RPMI8226 (cell line): Measurements from ENCODE around the gene PLCB3.

ENCODE experiments used
- DNase-seq: peaks from one replicate; pipeline ENCODE4 v3.0.0-alpha.2; 2015

PLCB3 gene

DNA sequence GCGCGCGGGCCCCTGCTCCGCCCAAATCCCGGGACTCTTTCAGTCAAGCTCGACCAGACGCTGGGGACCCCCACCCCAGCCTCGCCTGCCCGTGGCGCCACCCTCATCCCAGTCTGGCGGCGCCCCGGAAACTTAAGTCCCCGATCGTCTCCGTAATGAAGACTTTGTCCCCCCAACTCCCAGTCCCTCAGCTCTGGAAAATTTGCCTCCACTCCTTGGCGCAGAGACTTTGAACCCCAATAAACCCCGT lies 348 bp downstream of the PLCB3 start:
- no peak for DNase-seq

DNA sequence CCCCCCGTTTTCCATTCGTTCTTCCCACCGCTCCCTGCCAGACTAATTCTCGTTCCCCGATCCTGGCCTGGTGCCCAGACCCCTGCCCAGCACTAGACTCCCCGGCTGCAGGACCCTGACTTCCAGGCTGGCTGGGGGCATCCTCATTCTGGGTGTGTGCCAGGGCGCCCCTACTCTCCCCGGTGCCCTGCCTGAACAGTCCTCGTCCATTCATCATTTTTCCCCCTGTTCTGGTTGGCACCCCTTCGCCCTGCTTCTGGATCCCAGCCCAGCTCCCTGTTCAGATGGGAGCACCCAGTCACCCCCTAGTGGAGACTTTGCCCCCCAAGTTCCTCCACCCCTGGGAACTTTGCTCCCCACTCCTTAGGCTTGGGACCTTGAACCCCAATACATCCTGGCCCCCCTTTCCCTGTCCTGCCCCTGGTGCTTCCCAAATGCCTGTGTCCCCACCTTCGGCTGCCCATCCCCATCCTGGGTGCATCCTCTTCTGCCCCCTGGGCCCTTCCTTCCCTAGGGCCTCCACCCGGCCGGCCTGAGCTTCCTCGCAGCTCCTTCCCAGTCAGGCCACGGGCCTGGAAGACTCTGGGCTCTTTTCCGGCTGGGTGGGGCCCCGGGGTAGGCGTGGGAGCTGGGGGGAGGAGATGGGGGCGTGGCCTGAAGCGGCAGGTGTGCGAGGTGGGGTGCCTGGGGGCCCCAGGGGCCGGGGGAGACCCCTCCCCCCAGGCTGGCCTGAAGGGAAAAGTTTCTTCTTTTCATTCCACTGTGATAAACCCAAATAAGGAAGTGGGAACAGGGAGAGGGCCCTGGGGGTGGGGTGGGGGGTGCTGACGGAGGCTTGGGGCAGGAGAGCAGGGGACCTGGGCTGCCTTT lies 908 bp downstream of the PLCB3 start:
- peak; percentile 47 for DNase-seq

DNA sequence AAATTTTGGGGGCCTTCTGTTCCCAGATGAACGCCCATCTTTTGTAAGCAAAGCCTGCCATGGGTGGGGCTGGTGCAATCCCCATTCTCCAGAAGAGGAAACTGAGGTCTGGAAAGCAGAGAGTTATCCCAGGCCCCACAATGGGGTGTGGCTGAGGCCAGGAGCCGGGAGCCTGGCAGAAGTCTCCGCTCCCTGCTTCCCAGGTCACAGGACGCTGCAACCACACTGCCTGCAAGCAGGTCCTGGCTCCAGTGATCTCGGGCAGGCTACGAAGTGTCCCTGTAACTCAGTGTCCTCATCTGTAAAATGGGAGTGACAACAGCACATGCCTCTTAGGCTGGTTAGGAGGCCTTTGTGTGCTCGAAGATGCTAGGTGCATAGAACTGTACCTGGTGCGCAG lies 1.7 kb downstream of the PLCB3 start:
- peak; percentile 2 for DNase-seq

DNA sequence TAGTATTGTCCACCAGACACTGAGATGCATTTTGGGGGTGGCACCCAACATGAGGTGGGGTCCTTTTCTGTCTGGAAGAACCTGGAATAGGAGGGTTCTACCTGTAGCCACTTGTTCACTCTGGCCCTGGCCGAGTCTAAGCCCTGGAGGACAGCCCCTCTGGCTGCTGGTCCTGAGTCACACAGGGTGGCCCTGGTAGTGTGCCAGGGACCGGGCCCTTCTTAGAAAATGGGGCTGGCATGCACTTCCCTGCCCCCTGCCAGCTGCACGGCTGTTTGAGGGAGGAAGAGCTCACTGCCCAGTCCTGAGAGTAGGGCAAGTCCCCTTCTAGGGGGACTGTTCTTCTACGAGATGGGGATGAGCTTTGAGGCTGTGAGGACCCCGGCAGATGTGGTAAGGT lies 2.2 kb downstream of the PLCB3 start:
- DNase-seq: peak; percentile 2

DNA sequence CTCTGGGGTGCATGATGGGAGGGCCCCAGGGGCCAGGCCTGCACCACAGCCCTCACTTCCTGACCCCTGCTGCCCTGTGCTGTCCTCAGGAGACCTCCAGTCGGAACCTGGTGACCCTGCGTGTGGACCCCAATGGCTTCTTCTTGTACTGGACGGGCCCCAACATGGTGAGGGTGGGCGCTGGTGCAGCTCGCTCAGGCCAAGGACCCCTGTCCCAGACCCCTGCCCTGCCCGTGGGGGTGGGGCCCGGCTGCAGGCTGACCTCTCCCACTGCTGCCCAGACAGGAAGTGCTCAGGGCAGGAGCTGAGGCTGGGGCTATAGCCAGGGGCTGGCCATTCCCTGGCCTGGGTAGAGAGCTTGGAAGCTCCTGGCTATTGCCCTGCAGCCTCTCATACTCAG lies 3.0 kb downstream of the PLCB3 start:
- DNase-seq: no peak

DNA sequence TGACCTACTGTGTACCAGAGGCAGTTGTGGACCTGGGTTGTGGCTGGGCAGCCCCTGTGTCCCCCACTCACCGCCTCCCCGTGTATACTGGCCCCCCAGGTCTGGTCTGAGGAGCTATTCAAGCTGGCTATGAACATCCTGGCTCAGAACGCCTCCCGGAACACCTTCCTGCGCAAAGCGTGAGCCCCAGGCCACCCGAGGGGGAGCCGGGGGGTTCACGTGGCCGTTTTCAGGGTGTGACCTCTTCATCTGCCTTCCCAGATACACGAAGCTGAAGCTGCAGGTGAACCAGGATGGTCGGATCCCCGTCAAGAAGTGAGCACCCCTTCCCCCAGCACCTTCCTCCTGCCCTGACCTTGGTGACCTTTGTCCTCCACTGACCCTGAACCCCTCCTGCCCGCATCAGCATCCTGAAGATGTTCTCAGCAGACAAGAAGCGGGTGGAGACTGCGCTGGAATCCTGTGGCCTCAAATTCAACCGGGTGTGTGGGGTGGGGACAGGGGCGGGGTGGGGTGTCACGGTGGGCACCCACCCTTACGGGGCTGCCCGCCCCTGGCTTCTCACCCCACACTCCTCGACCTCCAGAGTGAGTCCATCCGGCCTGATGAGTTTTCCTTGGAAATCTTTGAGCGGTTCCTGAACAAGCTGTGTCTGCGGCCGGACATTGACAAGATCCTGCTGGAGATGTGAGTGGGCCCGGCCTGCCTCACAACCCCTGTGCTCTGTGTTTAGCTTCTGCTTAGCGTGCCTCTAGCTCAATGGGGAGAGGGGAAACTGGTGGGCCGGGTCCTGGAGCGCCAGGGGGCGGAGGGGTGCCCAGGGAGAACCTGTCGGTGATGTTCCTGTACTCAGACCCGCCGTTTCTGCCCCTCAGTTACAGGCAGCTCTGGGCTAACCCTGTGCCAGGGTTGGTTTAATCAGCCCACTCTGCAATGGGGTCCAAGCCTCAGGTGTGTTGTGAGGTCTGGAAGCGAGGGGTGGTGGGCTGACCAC lies 4.1 kb downstream of the PLCB3 start:
- DNase-seq: no peak

DNA sequence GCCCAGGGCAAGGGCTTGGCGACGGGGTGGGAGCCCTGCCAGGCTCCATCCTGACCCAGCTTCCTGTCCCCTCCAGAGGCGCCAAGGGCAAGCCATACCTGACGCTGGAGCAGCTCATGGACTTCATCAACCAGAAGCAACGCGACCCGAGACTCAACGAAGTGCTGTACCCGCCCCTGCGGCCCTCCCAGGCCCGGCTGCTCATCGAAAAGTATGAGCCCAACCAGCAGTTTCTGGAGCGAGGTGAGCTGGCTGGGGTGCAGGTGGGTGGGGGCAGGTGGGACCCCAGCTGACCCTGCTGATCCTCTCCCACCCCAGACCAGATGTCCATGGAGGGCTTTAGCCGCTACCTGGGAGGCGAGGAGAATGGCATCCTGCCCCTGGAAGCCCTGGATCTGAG lies 5.0 kb downstream of the PLCB3 start:
- peak; percentile 3 for DNase-seq

DNA sequence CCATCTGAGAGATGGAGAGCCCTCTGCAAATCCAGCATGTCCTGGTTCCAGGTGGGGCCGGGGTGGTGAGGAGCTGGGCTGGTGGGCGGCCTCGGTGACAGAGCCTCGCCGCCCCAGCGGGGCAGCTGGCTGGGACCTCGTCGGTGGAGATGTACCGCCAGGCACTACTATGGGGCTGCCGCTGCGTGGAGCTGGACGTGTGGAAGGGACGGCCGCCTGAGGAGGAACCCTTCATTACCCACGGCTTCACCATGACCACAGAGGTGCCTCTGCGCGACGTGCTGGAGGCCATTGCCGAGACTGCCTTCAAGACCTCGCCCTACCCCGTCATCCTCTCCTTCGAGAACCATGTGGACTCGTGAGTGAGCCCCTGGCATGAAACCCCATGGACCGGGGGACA lies 7.0 kb downstream of the PLCB3 start:
- DNase-seq: no peak

DNA sequence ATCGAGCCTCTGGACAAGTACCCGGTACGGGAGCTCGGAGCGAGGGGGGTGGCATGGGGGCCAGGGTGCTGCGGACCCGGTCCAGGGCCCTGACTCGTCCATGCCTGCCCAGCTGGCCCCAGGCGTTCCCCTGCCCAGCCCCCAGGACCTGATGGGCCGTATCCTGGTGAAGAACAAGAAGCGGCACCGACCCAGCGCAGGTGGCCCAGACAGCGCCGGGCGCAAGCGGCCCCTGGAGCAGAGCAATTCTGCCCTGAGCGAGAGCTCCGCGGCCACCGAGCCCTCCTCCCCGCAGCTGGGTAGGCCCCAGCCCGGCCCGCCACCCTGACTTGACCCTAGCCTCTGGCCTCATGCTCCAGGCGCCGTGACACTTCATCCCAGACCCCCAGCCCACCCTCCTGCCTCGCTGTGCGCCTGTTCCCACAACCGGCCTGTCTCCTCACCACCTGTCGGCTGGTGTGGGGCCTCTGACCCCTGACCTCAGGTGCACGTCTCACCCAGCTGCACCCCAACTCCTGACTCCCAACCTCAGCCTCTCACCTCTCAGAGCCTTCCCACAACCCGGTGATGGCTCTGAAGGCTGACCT lies 7.7 kb downstream of the PLCB3 start:
- DNase-seq: no peak

DNA sequence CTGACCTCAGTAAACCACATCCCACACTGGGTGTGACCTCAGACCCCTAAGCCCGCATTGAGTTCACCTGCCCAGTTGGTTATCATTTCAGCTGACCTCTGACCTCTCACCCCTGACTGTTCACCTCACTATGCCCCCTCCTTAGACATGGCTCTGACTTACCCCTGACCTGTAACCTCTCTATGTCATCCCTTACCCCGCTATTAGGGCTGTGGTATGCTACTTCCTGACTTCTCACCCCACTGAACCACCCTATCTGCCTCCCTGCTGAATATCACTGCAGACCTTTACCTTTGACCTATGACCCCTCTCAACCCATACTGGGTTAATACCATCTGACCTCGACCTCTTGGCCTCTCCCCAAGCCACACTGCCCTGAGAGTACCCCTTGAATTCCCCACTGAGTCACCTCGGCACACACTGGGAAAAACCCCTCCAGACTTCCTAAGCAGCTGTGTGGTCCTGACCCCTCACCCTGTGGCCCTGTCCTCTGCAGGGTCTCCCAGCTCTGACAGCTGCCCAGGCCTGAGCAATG lies 8.3 kb downstream of the PLCB3 start:
- no peak for DNase-seq

DNA sequence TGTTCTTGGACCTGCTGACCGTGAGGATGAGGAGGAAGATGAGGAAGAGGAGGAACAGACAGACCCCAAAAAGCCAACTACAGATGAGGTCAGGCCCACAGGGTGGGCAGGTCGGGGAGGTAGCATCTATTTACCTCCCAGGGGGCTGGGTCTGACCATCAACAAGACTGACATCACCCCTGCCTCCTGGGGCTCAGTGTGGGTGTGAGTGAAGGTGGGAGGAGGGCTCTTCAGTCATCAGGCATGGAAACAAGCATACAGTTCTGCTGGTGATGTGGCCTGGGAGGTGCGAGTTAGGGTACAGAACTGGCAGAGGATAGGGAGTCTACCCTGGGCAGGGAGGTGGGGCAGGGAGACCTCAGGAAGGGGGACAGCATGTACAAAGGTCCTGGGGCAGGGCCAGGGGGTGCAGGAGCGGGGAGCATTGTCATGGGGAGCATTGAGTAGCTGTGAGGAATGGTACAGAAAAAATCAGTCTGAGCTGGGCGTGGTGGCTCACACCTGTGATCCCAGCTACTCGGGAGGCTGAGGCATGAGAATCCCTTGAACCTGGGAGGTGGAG lies 8.9 kb downstream of the PLCB3 start:
- no peak for DNase-seq

DNA sequence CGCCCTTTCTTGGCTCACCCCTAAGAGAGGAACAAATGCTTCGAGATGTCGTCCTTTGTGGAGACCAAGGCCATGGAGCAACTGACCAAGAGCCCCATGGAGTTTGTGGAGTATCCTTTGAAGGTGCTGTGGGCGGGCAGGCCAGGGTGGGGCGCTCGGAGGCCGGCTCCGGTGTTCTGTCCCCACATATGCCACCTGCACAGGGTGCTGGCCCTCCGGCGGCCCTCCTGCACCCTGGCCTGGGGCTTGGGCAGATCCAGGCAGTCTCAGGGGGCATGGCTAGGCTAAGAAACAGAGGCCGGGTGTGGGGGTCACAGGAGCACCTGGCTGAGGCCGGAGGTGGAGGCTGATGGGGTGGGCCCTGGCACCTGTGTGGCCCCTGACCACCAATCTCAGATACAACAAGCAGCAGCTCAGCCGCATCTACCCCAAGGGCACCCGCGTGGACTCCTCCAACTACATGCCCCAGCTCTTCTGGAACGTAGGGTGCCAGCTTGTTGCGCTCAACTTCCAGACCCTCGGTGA lies 10.3 kb downstream of the PLCB3 start:
- DNase-seq: no peak

DNA sequence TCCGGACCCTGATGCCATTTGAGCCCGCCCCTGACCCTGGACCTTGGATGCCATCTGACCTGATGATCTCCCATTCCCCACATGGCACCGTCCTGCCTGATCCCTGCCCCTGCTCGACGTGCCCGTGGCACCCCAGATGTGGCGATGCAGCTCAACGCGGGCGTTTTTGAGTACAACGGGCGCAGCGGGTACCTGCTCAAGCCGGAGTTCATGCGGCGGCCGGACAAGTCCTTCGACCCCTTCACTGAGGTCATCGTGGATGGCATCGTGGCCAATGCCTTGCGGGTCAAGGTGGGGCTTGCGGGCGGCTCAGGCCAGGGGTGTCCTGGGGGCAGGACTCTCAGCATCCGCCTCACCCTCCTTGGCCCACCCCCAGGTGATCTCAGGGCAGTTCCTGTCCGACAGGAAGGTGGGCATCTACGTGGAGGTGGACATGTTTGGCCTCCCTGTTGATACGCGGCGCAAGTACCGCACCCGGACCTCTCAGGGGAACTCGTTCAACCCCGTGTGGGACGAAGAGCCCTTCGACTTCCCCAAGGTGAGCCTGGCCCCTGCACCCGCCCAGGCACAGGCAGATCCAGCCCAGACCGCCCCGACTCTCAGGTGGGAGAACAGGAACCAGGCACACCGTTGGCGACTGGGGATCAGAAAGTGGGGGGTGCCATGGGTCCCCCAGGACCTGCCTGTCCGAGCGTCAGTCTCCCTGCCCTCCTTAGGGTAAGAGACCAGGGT lies 11.1 kb downstream of the PLCB3 start:
- DNase-seq: no peak

DNA sequence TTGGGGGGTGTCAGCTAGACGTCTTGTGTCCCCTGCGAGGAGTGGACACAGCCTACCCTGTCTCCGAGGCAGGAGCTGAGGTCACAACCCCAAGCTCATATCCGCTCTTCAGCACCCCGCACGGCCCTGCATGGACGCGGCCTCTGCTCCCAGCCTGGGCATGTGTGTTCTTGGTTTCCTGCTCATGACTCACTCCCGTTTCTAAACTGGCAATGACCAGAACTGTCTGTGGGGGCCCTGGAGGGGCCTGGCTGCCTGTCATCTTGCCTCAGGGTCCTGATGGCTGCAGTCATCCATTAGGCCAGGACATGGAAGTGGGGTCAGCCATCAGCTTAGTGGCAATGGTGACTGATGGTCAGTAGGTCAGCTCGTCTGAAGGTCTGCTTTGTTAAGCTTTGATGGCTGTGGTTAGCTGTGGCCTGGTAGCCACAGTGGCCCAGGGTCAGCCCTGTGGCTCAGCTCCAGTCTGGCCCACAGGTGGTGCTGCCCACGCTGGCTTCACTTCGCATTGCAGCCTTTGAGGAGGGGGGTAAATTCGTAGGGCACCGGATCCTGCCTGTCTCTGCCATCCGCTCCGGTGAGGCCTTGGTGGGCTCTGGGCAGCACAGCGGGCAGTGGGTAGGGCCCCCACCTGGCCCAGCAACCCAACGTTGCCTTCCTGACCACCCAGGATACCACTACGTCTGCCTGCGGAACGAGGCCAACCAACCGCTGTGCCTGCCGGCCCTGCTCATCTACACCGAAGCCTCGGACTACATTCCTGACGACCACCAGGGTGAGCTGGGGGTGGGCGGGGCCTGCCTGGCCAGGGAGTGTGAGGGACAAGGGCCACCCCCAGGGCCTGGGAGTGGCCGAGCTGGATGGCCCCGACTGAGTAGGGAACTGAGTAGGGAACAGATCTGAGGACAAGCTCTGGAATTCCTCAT lies 12.0 kb downstream of the PLCB3 start:
- no peak for DNase-seq

DNA sequence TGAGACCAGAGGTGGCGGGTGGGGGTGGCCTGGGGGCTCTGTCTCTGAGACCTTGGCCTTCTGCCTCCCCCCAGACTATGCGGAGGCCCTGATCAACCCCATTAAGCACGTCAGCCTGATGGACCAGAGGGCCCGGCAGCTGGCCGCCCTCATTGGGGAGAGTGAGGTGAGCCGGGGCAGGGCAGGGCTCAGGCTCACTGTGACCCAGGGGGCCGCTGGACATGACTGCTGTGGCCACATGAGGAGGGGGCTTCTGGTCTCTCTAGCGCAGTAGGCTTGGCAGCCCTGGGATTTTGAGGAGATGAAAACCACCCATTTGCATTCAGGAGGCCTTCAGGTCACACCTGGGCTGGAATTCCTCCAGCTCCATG lies 12.6 kb downstream of the PLCB3 start:
- DNase-seq: no peak

DNA sequence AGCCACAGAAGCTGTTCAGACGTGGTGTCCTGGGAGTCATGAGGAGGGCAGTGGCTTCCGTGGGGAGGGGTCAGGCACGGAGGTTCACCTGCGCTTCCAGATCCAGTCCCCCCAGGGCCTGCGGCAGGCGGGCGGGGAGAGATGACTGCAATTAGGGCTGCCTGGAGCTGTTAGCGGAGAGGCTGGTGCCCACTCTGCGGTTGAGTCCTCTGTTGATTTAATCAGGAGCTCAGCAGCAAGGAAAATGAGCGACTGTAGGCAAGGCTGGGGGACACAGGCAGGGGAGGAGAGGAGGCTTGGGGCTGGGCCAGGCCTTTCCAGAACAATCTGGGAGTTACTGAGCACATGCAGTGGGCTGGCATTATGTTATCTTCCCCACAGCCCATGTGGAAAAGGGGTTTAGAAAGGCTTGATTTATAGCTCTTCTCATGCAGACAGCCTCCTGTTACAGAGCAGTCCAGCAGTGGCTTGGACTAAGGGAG lies 13.1 kb downstream of the PLCB3 start:
- no peak for DNase-seq

DNA sequence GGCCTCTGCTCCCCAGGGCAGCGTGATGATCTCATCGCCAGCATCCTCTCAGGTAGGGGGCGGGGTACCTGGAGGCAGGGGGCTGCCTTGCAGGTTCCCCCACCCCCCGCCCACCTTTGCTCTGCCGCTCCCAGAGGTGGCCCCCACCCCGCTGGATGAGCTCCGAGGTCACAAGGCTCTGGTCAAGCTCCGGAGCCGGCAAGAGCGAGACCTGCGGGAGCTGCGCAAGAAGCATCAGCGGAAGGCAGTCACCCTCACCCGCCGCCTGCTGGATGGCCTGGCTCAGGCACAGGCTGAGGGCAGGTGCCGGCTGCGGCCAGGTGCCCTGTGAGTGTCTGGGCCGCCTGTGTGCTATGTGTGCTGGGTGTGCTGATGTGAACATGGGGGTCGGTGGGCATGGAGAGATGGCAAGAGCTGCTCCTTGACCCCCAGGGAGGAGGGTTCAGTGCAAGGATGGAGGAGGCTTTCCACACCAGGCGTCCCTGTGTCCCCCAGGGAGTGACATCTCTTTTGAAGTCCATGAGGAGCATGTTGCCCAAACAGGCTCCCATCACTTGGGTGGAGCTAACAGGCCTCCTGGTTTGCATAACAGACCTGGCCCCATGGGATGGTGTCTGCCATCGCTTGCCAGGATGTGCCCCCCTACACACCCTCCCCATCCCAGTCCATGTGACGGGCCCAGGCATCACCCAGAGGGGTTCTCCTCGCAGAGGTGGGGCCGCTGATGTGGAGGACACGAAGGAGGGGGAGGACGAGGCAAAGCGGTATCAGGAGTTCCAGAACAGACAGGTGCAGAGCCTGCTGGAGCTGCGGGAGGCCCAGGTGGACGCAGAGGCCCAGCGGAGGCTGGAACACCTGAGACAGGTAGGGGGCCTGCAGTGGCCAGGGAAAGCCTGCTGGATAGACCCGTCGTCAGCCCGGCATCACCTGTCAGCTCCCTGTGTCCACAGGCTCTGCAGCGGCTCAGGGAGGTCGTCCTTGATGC lies 14.1 kb downstream of the PLCB3 start:
- DNase-seq: no peak

DNA sequence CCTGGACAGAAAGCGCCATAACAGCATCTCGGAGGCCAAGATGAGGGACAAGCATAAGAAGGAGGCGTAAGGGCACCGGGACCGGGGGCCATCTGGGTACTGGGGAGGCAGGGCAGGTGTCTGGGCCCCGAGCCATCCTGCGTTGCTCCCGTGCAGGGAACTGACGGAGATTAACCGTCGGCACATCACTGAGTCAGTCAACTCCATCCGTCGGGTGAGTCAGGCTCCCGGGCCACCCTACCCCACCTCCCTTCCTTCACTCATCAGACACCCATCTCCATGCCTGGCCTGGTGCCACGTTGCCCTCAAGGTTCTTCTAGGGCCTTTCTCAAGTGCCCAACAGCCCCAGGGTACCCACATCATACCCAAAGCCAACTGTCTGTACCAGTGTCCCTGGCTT lies 15.0 kb downstream of the PLCB3 start:
- DNase-seq: no peak

DNA sequence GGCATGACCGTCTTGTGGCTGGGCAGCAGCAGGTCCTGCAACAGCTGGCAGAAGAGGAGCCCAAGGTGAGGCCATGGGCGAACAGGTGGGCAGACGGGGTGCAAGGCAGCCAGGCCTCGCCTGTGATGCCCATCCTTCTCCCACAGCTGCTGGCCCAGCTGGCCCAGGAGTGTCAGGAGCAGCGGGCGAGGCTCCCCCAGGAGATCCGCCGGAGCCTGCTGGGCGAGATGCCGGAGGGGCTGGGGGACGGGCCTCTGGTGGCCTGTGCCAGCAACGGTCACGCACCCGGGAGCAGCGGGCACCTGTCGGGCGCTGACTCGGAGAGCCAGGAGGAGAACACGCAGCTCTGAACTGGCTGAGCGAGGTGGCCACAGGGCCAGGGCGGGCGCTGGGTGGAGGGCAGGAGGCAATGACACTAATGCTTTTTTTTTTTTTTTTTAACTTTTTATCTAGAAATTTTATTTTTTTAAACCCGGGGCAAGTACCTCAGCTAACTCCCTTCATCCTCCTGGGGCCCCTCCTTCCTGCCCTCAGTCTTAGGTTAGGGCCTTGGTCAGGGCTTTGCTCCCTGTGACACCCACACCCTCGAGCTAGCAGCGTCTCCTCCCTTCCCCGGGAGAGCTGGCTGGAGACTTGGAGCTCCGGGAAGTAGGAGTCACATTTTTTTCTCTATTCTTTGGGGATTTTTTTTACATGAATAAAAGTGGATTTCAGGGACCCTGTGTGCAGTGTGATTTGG lies 16.0 kb downstream of the PLCB3 start:
- DNase-seq: no peak
